HepG2 (cell line): ENCODE measurements around the gene FAM236A.
"Not testable (repeated sequence)": the region's sequence is repeated elsewhere in the genome, so short reads cannot be mapped to it uniquely, and the experiment has no call there.

Experiments
- ATF1 ChIP-seq: IDR thresholded peaks from 2 replicates; pipeline ENCODE4 v1.6.1; 2016; ENCODE audit warnings: mild to moderate bottlenecking, control low read depth
- ATF2 ChIP-seq: sonication (generic); formaldehyde crosslinking; IDR thresholded peaks from 2 replicates; pipeline ENCODE4 v1.4.0; 2020; ENCODE audit warnings: missing genetic modification reagents
- CEBPZ ChIP-seq: IDR thresholded peaks from 2 replicates; pipeline ENCODE4 v1.6.1; 2012; ENCODE audit warnings: low read length, improper control_type of control experiment
- DNMT1 ChIP-seq: sonication (generic); formaldehyde crosslinking; IDR thresholded peaks from 2 replicates; pipeline ENCODE4 v1.5.1; 2020; ENCODE audit warnings: mild to moderate bottlenecking, missing genetic modification reagents
- KAT7 ChIP-seq: IDR thresholded peaks from 2 replicates; pipeline ENCODE4 v1.6.1; 2018; ENCODE audit warnings: borderline replicate concordance, missing compliant biosample characterization
- MNT ChIP-seq: fragments of 450-650 bp; IDR thresholded peaks from 2 replicates; pipeline ENCODE4 v1.6.1; 2016
- REST ChIP-seq, 2 experiments: IDR thresholded peaks; 2 replicates each; pipeline ENCODE4 v1.6.1; 2011 to 2012; ENCODE audit warnings: low read length in 2 of 2, borderline replicate concordance in 1 of 2, low read depth in 1 of 2, mild to moderate bottlenecking in 1 of 2, moderate library complexity in 1 of 2
- ZBTB1 ChIP-seq: sonication (generic); formaldehyde crosslinking; IDR thresholded peaks from 2 replicates; pipeline ENCODE4 v1.4.0; 2020; ENCODE audit warnings: missing genetic modification reagents, borderline replicate concordance

- TF ChIP-seq CEBPZ; ATF1 (CRISPR knock-in tag); ATF2 (CRISPR knock-in tag); KAT7; DNMT1 (CRISPR knock-in tag); REST (IDR thresholded peaks at IDR 0.05; ENCODE audit: borderline replicate concordance in 1 of 2, low read depth in 1 of 2, low read length in 2 of 2); MNT; ZBTB1 (CRISPR knock-in tag): not testable (repeated sequence)
Measured at GRCh38 chrX:72916096-72916495, 21.9 kb upstream of the FAM236A start.
